IMR-90 (cell line): ENCODE data around the gene TMEM144. TPM values are rescaled to one million over a fixed set of nuclear protein-coding genes. Genes with fewer than 3 reads are reported as not detected.

ENCODE experiments used
- ATAC-seq: fragments of 200-7000 bp; cut with Tn5 transposase; 2 replicates; pipeline ENCODE4 v1.9.1; 2020; ENCODE audit warnings: low read depth, mild to moderate bottlenecking, moderate library complexity
- BruUV-seq: library from RNA; stranded (reverse); fragments of 400-500 nt; replicated peaks from 2 replicates; lab custom pipeline; 2021; lab: Mats Ljungman, UMichigan
- CTCF ChIA-PET: fragments of 300-600 bp; formaldehyde crosslinking; extraction: SDS; loops from one replicate; lab custom pipeline; 2021; ENCODE audit warnings: antibody characterized with exemption; lab: Yijun Ruan, JAX
- POLR2A ChIA-PET: fragments of 300-600 bp; sonication (Branson Sonifier 250); formaldehyde crosslinking; loops from one replicate; lab custom pipeline; 2022; ENCODE audit warnings: antibody characterized with exemption; ENCODE audit not compliant: unreplicated experiment; lab: Charles Lee
- DNase-seq: peaks from one replicate; pipeline ENCODE4 v3.0.0; 2013
- H2AFZ ChIP-seq: replicated peaks from 2 replicates; pipeline ENCODE3; 2013; ENCODE audit warnings: low read length, mild to moderate bottlenecking; ENCODE audit not compliant: poor library complexity
- H2AK5ac ChIP-seq: 2 replicates; pipeline ENCODE4 v1.6.1; 2013; ENCODE audit warnings: low read depth, low read length, inconsistent platforms
- H2AK9ac ChIP-seq: replicated peaks from 2 replicates; pipeline ENCODE3; 2013; ENCODE audit warnings: mild to moderate bottlenecking, low read depth, low read length, moderate library complexity; ENCODE audit not compliant: poor library complexity
- H2BK120ac ChIP-seq: 2 replicates; pipeline ENCODE4 v1.6.1; 2013; ENCODE audit warnings: low read depth, low read length, inconsistent platforms
- H2BK15ac ChIP-seq: 3 replicates; pipeline ENCODE4 v1.6.1; 2013; ENCODE audit warnings: low read depth, low read length, inconsistent platforms
- H2BK20ac ChIP-seq: 2 replicates; pipeline ENCODE4 v1.6.1; 2013; ENCODE audit warnings: low read depth, mild to moderate bottlenecking, inconsistent platforms, low read length, moderate library complexity
- H2BK5ac ChIP-seq: 2 replicates; pipeline ENCODE4 v1.6.1; 2013; ENCODE audit warnings: mild to moderate bottlenecking, low read depth, low read length, inconsistent platforms; ENCODE audit not compliant: poor library complexity, severe bottlenecking
- H3K14ac ChIP-seq: replicated peaks from 2 replicates; pipeline ENCODE4 v1.6.1; 2013; ENCODE audit warnings: low read depth, low read length, inconsistent platforms
- H3K18ac ChIP-seq: 2 replicates; pipeline ENCODE4 v1.6.1; 2013; ENCODE audit warnings: low read depth, low read length, control low read depth
- H3K23ac ChIP-seq: 2 replicates; pipeline ENCODE4 v1.6.1; 2013; ENCODE audit warnings: low read depth, low read length, inconsistent platforms
- H3K27ac ChIP-seq: 2 replicates; pipeline ENCODE4 v1.5.1; 2013; ENCODE audit warnings: mild to moderate bottlenecking, control low read depth, low read length; ENCODE audit not compliant: insufficient read depth
- H3K27me3 ChIP-seq: 2 replicates; pipeline ENCODE4 v1.6.1; 2013; ENCODE audit warnings: low read length; ENCODE audit not compliant: control insufficient read depth, insufficient read depth
- H3K36me3 ChIP-seq: 2 replicates; pipeline ENCODE4 v1.6.1; 2013; ENCODE audit warnings: low read length, mixed read lengths; ENCODE audit not compliant: control insufficient read depth, insufficient read depth
- H3K4ac ChIP-seq: 2 replicates; pipeline ENCODE4 v1.6.1; 2013; ENCODE audit warnings: low read depth, low read length, inconsistent platforms
- H3K4me1 ChIP-seq: 2 replicates; pipeline ENCODE4 v1.6.1; 2013; ENCODE audit warnings: low read length, mixed read lengths; ENCODE audit not compliant: control insufficient read depth, insufficient read depth
- H3K4me2 ChIP-seq: 2 replicates; pipeline ENCODE4 v1.6.1; 2013; ENCODE audit warnings: low read depth, mild to moderate bottlenecking, control low read depth, low read length, moderate library complexity
- H3K4me3 ChIP-seq: 2 replicates; pipeline ENCODE4 v1.5.1; 2013; ENCODE audit warnings: low read depth, mild to moderate bottlenecking, control low read depth, low read length, moderate library complexity; ENCODE audit not compliant: insufficient read depth
- H3K56ac ChIP-seq: 2 replicates; pipeline ENCODE4 v1.6.1; 2013; ENCODE audit warnings: low read length, inconsistent platforms; ENCODE audit not compliant: insufficient read depth; ENCODE audit errors: extremely low read depth
- H3K79me1 ChIP-seq, 2 experiments: 2 replicates each; pipeline ENCODE4 v1.6.1; 2013; ENCODE audit warnings: low read length in 2 of 2, inconsistent platforms in 1 of 2, low read depth in 1 of 2
- H3K9ac ChIP-seq: 2 replicates; pipeline ENCODE4 v1.6.1; 2013; ENCODE audit warnings: low read depth, low read length, control low read depth
- H3K9me1 ChIP-seq: 2 replicates; pipeline ENCODE4 v1.6.1; 2013; ENCODE audit warnings: low read length, inconsistent platforms; ENCODE audit not compliant: insufficient read depth
- H3K9me3 ChIP-seq: 2 replicates; pipeline ENCODE4 v1.6.1; 2013; ENCODE audit warnings: low read length; ENCODE audit not compliant: control insufficient read depth, insufficient read depth
- H4K20me1 ChIP-seq: 2 replicates; pipeline ENCODE4 v1.6.1; 2013; ENCODE audit warnings: low read length, inconsistent platforms; ENCODE audit not compliant: insufficient read depth
- H4K5ac ChIP-seq: 2 replicates; pipeline ENCODE4 v1.6.1; 2013; ENCODE audit warnings: mild to moderate bottlenecking, low read depth, low read length, control low read depth
- H4K8ac ChIP-seq, 2 experiments: 2 replicates each; pipeline ENCODE4 v1.6.1; 2013; ENCODE audit warnings: low read depth in 2 of 2, low read length in 2 of 2, control low read depth in 1 of 2, inconsistent platforms in 1 of 2
- H4K91ac ChIP-seq: 2 replicates; pipeline ENCODE4 v1.6.1; 2013; ENCODE audit warnings: low read depth, low read length, inconsistent platforms; ENCODE audit not compliant: insufficient read depth
- BHLHE40 ChIP-seq: fragments of 150-350 bp; IDR thresholded peaks from 2 replicates; pipeline ENCODE4 v1.6.1; 2016; ENCODE audit warnings: mild to moderate bottlenecking, low read depth, low read length
- CEBPB ChIP-seq: IDR thresholded peaks from 2 replicates; pipeline ENCODE4 v1.6.1; 2012; ENCODE audit warnings: low read depth, low read length, improper control_type of control experiment
- CHD1 ChIP-seq: IDR thresholded peaks from 2 replicates; pipeline ENCODE4 v1.6.1; 2012; ENCODE audit warnings: low read depth, low read length, improper control_type of control experiment
- FOS ChIP-seq: fragments of 150-350 bp; IDR thresholded peaks from 2 replicates; pipeline ENCODE4 v1.6.1; 2016; ENCODE audit warnings: low read depth, low read length
- MAFK ChIP-seq: IDR thresholded peaks from 2 replicates; pipeline ENCODE4 v1.6.1; 2012; ENCODE audit warnings: low read depth, low read length, improper control_type of control experiment
- MAZ ChIP-seq: IDR thresholded peaks from 2 replicates; pipeline ENCODE4 v1.6.1; 2012; ENCODE audit warnings: low read depth, mild to moderate bottlenecking, low read length, improper control_type of control experiment, moderate library complexity, borderline replicate concordance
- MXI1 ChIP-seq: IDR thresholded peaks from 2 replicates; pipeline ENCODE4 v1.6.1; 2012; ENCODE audit warnings: low read depth, mild to moderate bottlenecking, low read length, moderate library complexity, borderline replicate concordance
- NFE2L2 ChIP-seq: fragments of 150-350 bp; IDR thresholded peaks from 2 replicates; pipeline ENCODE4 v1.6.1; 2016; ENCODE audit warnings: low read depth, mild to moderate bottlenecking, low read length
- POLR2A ChIP-seq: IDR thresholded peaks from 2 replicates; pipeline ENCODE4 v1.6.1; 2012; ENCODE audit warnings: mild to moderate bottlenecking, low read depth, low read length
- RAD21 ChIP-seq: IDR thresholded peaks from 2 replicates; pipeline ENCODE4 v1.6.1; 2012; ENCODE audit warnings: low read length, improper control_type of control experiment
- RCOR1 ChIP-seq: IDR thresholded peaks from 2 replicates; pipeline ENCODE4 v1.6.1; 2012; ENCODE audit warnings: mild to moderate bottlenecking, low read length, improper control_type of control experiment; ENCODE audit not compliant: insufficient replicate concordance
- RFX5 ChIP-seq: IDR thresholded peaks from 2 replicates; pipeline ENCODE4 v1.8.0; 2012; ENCODE audit warnings: low read depth, mild to moderate bottlenecking, low read length, moderate library complexity
- SMC3 ChIP-seq: fragments of 150-350 bp; IDR thresholded peaks from 2 replicates; pipeline ENCODE4 v1.6.1; 2016; ENCODE audit warnings: low read depth, mild to moderate bottlenecking, antibody characterized with exemption, low read length, moderate library complexity
- WGBS, 2 experiments: methylation state at CpG; one replicate each; pipeline versions ENCODE4 v1.1.5 to v1.1.7; 2013; ENCODE audit warnings: missing lambda C conversion rate in 2 of 2; ENCODE audit not compliant: insufficient read length in 1 of 2; ENCODE audit errors: extremely low coverage in 2 of 2; 5-methylcytosine and 5-hydroxymethylcytosine counted together
- dilution Hi-C: fragments of 300-500 bp; cut with HindIII; formaldehyde crosslinking; loops from one replicate; pipeline ENCODE4 v1.14.3; 2018; ENCODE audit warnings: low sequenced_read_pairs; ENCODE audit not compliant: unreplicated experiment
- in situ Hi-C: fragments of 300-500 bp; cut with MboI; formaldehyde crosslinking; loops from 3 replicates; pipeline ENCODE4 v1.14.3; 2019; ENCODE audit warnings: low sequenced_read_pairs, inconsistent platforms, mixed read lengths
- intact Hi-C: fragments of 100-400 bp; cut with micrococcal nuclease; formaldehyde crosslinking; loops from 2 replicates; pipeline ENCODE4 v1.10.0; 2022
- polyA plus RNA-seq, 3 experiments: library from polyadenylated mRNA; depleted of rRNA; stranded (reverse); fragments of >200 nt; gene quantifications; 2 replicates each; pipeline ENCODE4 v1.2.3, GENCODE V29; 2012; ENCODE audit warnings: low replicate concordance in 1 of 3
- total RNA-seq: library from RNA; depleted of rRNA; stranded (reverse); fragments of >200 nt; gene quantifications from 2 replicates; pipeline ENCODE4 v1.2.3, GENCODE V29; 2012
- TF ChIP-seq, protein P1 (sequence below): fragments of 150-350 bp; IDR thresholded peaks from 2 replicates; pipeline ENCODE4 v1.6.1; 2016; ENCODE audit warnings: low read depth, mild to moderate bottlenecking, low read length, moderate library complexity, borderline replicate concordance
- TF ChIP-seq, protein P2 (sequence below): fragments of 150-350 bp; IDR thresholded peaks from 2 replicates; pipeline ENCODE4 v1.6.1; 2017; ENCODE audit warnings: mild to moderate bottlenecking, antibody characterized with exemption, low read length, low read depth
- TF ChIP-seq, protein P3 (sequence below): conservative IDR thresholded peaks from 2 replicates; pipeline ENCODE4 v1.5.1; 2012; ENCODE audit warnings: mild to moderate bottlenecking, low read depth, low read length, improper control_type of control experiment

Gene TMEM144
- total and polyA plus RNA-seq, 2 of the 4 experiments (the other 2 are of a cell fraction), result 0.58 to 2.2 TPM

DNA sequence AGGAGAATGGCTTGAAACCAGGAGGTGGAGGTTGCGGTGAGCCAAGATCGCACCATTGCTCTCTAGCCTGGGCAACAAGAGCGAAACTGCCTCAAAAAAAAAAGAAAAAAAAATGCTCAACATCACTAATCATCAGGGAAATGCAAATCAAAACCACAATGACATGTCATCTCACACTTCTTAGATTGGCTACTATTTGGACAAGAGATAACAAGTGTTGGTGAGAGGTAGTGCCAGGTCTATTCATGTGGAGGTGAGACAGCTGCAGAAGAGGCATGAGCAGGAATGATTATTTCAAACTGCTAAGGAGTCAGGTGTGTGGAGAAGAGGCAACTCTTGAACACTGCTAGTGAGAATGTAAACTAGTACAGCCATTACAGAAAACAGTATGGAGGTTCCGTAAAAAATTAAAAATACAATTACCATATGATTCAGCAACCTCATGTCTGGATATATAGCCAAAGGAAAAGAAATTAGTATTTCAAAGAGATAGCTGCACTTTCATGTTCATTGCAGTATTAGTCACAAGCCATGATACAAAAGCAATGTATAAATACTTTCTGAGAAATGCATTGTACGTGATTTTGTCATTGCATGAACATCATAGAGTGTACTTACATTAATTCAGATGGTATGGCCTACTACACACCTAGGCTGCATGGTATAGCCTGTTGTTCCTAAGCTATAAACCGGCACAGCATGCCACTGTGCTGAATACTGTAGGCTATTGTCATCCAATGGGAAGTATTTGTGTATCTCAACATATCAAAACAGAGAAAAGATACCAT, 75.3 kb downstream of the TMEM144 start:
- WGBS, 2 experiments, result no CpG with 5 or more reads among the region's 6 CpGs
- Histone ChIP-seq H3K4me1 (no peaks in the 10 kb centered on the region), H3K36me3 (no peaks in the 10 kb centered on the region), H3K23ac (no peak overlapping the region), H3K9me3 (no peaks in the 10 kb centered on the region), H2BK20ac (no peak overlapping the region), H2AFZ (no peak overlapping the region), H2BK120ac (no peak overlapping the region), H2AK9ac (no peak overlapping the region), H3K4me2 (no peak overlapping the region), H3K79me1 (no peaks in the 10 kb centered on the region), H3K27ac (no peak overlapping the region), H3K56ac (no peak overlapping the region), H3K14ac (no peak overlapping the region), H4K20me1 (no peaks in the 10 kb centered on the region), H2AK5ac (no peak overlapping the region), H4K91ac (no peak overlapping the region), H3K18ac (no peak overlapping the region), H2BK5ac (no peak overlapping the region), H3K9me1 (no peaks in the 10 kb centered on the region), H2BK15ac (no peak overlapping the region), H3K4ac (no peak overlapping the region), H4K5ac (no peak overlapping the region), H3K4me3 (no peak overlapping the region), H4K8ac (no peak overlapping the region), H3K27me3 (no peaks in the 10 kb centered on the region), H3K9ac (no peak overlapping the region)
- DNase-seq, result no peak
- ChIA-PET POLR2A (no interaction called here), CTCF (no interaction called here)
- in situ Hi-C loops (no loop called here), dilution Hi-C loops (no loop called here), intact Hi-C loops (no loop called here)
- no peak for ATAC-seq
- no TSS peak for BruUV-seq
- TF ChIP-seq NFE2L2 (no peak), MXI1 (no peak), FOS (no peak), MAFK (no peak), SMC3 (no peak), RFX5 (no peak), MAZ (no peak), RCOR1 (no peak), POLR2A (no peak), RAD21 (no peak), BHLHE40 (no peak), CHD1 (no peak), CEBPB (no peak)
- TF ChIP-seq, protein P1, sequence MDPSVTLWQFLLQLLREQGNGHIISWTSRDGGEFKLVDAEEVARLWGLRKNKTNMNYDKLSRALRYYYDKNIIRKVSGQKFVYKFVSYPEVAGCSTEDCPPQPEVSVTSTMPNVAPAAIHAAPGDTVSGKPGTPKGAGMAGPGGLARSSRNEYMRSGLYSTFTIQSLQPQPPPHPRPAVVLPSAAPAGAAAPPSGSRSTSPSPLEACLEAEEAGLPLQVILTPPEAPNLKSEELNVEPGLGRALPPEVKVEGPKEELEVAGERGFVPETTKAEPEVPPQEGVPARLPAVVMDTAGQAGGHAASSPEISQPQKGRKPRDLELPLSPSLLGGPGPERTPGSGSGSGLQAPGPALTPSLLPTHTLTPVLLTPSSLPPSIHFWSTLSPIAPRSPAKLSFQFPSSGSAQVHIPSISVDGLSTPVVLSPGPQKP, result no peak
- TF ChIP-seq, protein P2, sequence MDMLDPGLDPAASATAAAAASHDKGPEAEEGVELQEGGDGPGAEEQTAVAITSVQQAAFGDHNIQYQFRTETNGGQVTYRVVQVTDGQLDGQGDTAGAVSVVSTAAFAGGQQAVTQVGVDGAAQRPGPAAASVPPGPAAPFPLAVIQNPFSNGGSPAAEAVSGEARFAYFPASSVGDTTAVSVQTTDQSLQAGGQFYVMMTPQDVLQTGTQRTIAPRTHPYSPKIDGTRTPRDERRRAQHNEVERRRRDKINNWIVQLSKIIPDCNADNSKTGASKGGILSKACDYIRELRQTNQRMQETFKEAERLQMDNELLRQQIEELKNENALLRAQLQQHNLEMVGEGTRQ, result no peak
- TF ChIP-seq, protein P3, sequence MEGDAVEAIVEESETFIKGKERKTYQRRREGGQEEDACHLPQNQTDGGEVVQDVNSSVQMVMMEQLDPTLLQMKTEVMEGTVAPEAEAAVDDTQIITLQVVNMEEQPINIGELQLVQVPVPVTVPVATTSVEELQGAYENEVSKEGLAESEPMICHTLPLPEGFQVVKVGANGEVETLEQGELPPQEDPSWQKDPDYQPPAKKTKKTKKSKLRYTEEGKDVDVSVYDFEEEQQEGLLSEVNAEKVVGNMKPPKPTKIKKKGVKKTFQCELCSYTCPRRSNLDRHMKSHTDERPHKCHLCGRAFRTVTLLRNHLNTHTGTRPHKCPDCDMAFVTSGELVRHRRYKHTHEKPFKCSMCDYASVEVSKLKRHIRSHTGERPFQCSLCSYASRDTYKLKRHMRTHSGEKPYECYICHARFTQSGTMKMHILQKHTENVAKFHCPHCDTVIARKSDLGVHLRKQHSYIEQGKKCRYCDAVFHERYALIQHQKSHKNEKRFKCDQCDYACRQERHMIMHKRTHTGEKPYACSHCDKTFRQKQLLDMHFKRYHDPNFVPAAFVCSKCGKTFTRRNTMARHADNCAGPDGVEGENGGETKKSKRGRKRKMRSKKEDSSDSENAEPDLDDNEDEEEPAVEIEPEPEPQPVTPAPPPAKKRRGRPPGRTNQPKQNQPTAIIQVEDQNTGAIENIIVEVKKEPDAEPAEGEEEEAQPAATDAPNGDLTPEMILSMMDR, result no peak
